GM20000 (cell line): ENCODE results near the gene UBXN11.
A peak's percentile ranks its signal among the peaks of the same experiment; 100 is the strongest.

ENCODE experiments used
- DNase-seq: peaks from one replicate; pipeline ENCODE4 v3.0.0; 2012; ENCODE audit warnings: low spot score
- CTCF ChIP-seq: IDR thresholded peaks from 2 replicates; pipeline ENCODE4 v1.5.1; 2012; ENCODE audit warnings: mild to moderate bottlenecking, control low read depth; ENCODE audit errors: extremely low read depth, missing control alignments

The UBXN11 gene

GRCh38 chr1:26291939-26292338, 14.5 kb downstream of the UBXN11 start:
- DNase-seq = no peak
- no peak for TF ChIP-seq CTCF

- no peak for DNase-seq
- no peak for TF ChIP-seq CTCF
Measured at GRCh38 chr1:26291433-26291832, 15.0 kb downstream of the UBXN11 start.

- peak; percentile 28 for DNase-seq
- TF ChIP-seq CTCF = no peak
Measured at GRCh38 chr1:26290882-26291261, 15.6 kb downstream of the UBXN11 start.

- no peak for TF ChIP-seq CTCF
- no peak for DNase-seq
Measured at GRCh38 chr1:26290122-26290881, 16.1 kb downstream of the UBXN11 start.

- DNase-seq = peak; percentile 77
- no peak for TF ChIP-seq CTCF
Measured at GRCh38 chr1:26289158-26290059, 17.0 kb downstream of the UBXN11 start.

GRCh38 chr1:26288311-26288941, 18.0 kb downstream of the UBXN11 start:
- DNase-seq = peak; percentile 55
- no peak for TF ChIP-seq CTCF

GRCh38 chr1:26287811-26288210, 18.6 kb downstream of the UBXN11 start:
- no peak for TF ChIP-seq CTCF
- no peak for DNase-seq
